OCI-LY7 (cell line): Measurements from ENCODE around the gene CEMIP2. TPM values are rescaled to one million over a fixed set of nuclear protein-coding genes. Genes with fewer than 3 reads are reported as not detected.

Source experiments
- BruUV-seq: library from RNA; stranded (reverse); fragments of 400-500 nt; replicated peaks from 2 replicates; lab custom pipeline; 2021; lab: Mats Ljungman, UMichigan
- CTCF ChIA-PET: fragments of 300-600 bp; sonication (Branson Sonifier 250); formaldehyde crosslinking; loops from one replicate; lab custom pipeline; 2022; ENCODE audit warnings: antibody characterized with exemption; ENCODE audit not compliant: unreplicated experiment; lab: Charles Lee
- POLR2A ChIA-PET: fragments of 300-600 bp; sonication (Branson Sonifier 250); formaldehyde crosslinking; loops from one replicate; lab custom pipeline; 2022; ENCODE audit warnings: antibody characterized with exemption; lab: Charles Lee
- DNase-seq: peaks from one replicate; pipeline ENCODE4 v3.0.0-alpha.2; 2015; ENCODE audit warnings: low spot score
- H2AFZ ChIP-seq: fragments of 200-600 bp; sonication (generic), shearing (Covaris generic); 2 replicates; pipeline ENCODE4 v1.6.1; 2014; ENCODE audit warnings: mild to moderate bottlenecking, antibody characterized with exemption, low read length, moderate library complexity
- H3K27ac ChIP-seq: fragments of 200-600 bp; sonication (generic); 2 replicates; pipeline ENCODE4 v1.5.1; 2014; ENCODE audit warnings: mixed run types, low read depth, mild to moderate bottlenecking, moderate library complexity, low read length, inconsistent platforms; ENCODE audit not compliant: poor library complexity, severe bottlenecking
- H3K36me3 ChIP-seq: fragments of 200-600 bp; sonication (generic); 2 replicates; pipeline ENCODE4 v1.6.1; 2014; ENCODE audit warnings: mild to moderate bottlenecking, antibody characterized with exemption, low read length, moderate library complexity, mixed read lengths; ENCODE audit not compliant: insufficient read depth
- H3K4me1 ChIP-seq: fragments of 200-600 bp; sonication (generic); 2 replicates; pipeline ENCODE4 v1.5.1; 2014; ENCODE audit warnings: mild to moderate bottlenecking, low read length; ENCODE audit not compliant: insufficient read depth, poor library complexity, severe bottlenecking
- H3K4me2 ChIP-seq: fragments of 200-600 bp; sonication (generic); 2 replicates; pipeline ENCODE4 v1.6.1; 2014; ENCODE audit warnings: mild to moderate bottlenecking, low read length
- H3K4me3 ChIP-seq: fragments of 200-600 bp; sonication (generic); 2 replicates; pipeline ENCODE4 v1.5.1; 2014; ENCODE audit warnings: mild to moderate bottlenecking, low read depth, low read length; ENCODE audit not compliant: poor library complexity, severe bottlenecking
- H3K79me2 ChIP-seq: fragments of 200-600 bp; sonication (generic); 2 replicates; pipeline ENCODE4 v1.6.1; 2016; ENCODE audit warnings: low read depth, mild to moderate bottlenecking, low read length, moderate library complexity, mixed read lengths; ENCODE audit not compliant: insufficient read depth
- H3K9me2 ChIP-seq: fragments of 200-600 bp; sonication (generic); 2 replicates; pipeline ENCODE4 v1.6.1; 2016; ENCODE audit warnings: mild to moderate bottlenecking, low read length, mixed read lengths; ENCODE audit not compliant: insufficient read depth
- H3K9me3 ChIP-seq: fragments of 200-600 bp; sonication (generic); 2 replicates; pipeline ENCODE4 v1.6.1; 2014; ENCODE audit warnings: mild to moderate bottlenecking, mixed run types, low read length, mixed read lengths
- H4K20me1 ChIP-seq: fragments of 200-600 bp; sonication (generic); 2 replicates; pipeline ENCODE4 v1.6.1; 2014; ENCODE audit warnings: mild to moderate bottlenecking, antibody characterized with exemption, low read length, moderate library complexity, mixed read lengths; ENCODE audit not compliant: insufficient read depth
- EZH2phosphoT487 ChIP-seq: fragments of 200-600 bp; sonication (generic); IDR thresholded peaks from 2 replicates; pipeline ENCODE4 v1.6.1; 2018; ENCODE audit warnings: low read depth, borderline replicate concordance, mild to moderate bottlenecking, mixed run types, antibody characterized with exemption, low read length, moderate library complexity, mixed read lengths
- intact Hi-C: fragments of 100-400 bp; cut with micrococcal nuclease; formaldehyde crosslinking; loops from one replicate; pipeline ENCODE4 v1.10.0; 2022; ENCODE audit not compliant: unreplicated experiment
- total RNA-seq, 2 experiments: library from RNA; depleted of rRNA in 1 of 2; stranded (reverse); fragments of >200 nt in 1 of 2; shearing (Covaris generic) in 1 of 2; gene quantifications; 2 replicates each; pipeline ENCODE4 v1.2.3, GENCODE V29; 2014 to 2022
- TF ChIP-seq, protein P1 (sequence below): fragments of 200-600 bp; sonication (generic); conservative IDR thresholded peaks from 2 replicates; pipeline ENCODE4 v1.5.1; 2014; ENCODE audit warnings: mild to moderate bottlenecking, antibody characterized with exemption, low read length, moderate library complexity, mixed read lengths

The CEMIP2 gene
- total RNA-seq, 2 experiments from 2014 or later, result 1.8 to 4.8 TPM

DNA sequence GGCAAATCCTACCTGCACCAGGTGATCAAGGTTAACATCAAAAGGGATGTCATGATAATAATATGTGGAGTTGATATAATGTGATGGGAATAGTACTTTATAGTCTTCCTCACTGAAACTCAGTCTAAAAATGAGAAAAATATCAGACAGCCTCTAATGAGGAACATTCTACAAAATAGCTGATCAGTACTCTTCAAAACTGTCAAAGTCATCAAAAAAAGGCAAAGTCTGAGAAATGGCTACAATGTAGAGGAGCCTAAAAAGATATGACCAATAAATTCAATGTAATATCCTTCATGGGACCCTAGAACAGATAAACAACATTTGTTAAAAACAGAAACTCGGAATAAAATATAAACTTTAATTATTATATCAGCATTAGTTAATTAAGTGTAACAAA lies 95.7 kb downstream of the CEMIP2 start:
- no peaks in the 10 kb centered on the region for H3K79me2 ChIP-seq
- H3K4me2 ChIP-seq, result no peak overlapping the region
- H3K9me3 ChIP-seq, result no peaks in the 10 kb centered on the region
- intact Hi-C loops, result no loop called here
- no peak for TF ChIP-seq EZH2phosphoT487
- TF ChIP-seq, protein P1, sequence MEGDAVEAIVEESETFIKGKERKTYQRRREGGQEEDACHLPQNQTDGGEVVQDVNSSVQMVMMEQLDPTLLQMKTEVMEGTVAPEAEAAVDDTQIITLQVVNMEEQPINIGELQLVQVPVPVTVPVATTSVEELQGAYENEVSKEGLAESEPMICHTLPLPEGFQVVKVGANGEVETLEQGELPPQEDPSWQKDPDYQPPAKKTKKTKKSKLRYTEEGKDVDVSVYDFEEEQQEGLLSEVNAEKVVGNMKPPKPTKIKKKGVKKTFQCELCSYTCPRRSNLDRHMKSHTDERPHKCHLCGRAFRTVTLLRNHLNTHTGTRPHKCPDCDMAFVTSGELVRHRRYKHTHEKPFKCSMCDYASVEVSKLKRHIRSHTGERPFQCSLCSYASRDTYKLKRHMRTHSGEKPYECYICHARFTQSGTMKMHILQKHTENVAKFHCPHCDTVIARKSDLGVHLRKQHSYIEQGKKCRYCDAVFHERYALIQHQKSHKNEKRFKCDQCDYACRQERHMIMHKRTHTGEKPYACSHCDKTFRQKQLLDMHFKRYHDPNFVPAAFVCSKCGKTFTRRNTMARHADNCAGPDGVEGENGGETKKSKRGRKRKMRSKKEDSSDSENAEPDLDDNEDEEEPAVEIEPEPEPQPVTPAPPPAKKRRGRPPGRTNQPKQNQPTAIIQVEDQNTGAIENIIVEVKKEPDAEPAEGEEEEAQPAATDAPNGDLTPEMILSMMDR, result no peak
- no peak overlapping the region for H2AFZ ChIP-seq
- CTCF ChIA-PET, result no interaction called here
- BruUV-seq, result no TSS peak
- no peaks in the 10 kb centered on the region for H3K9me2 ChIP-seq
- H3K4me3 ChIP-seq, result no peak overlapping the region
- no peaks in the 10 kb centered on the region for H3K4me1 ChIP-seq
- no peak overlapping the region for H3K27ac ChIP-seq
- H4K20me1 ChIP-seq, result no peaks in the 10 kb centered on the region
- DNase-seq, result no peak
- POLR2A ChIA-PET, result no interaction called here
- H3K36me3 ChIP-seq, result no peaks in the 10 kb centered on the region

DNA sequence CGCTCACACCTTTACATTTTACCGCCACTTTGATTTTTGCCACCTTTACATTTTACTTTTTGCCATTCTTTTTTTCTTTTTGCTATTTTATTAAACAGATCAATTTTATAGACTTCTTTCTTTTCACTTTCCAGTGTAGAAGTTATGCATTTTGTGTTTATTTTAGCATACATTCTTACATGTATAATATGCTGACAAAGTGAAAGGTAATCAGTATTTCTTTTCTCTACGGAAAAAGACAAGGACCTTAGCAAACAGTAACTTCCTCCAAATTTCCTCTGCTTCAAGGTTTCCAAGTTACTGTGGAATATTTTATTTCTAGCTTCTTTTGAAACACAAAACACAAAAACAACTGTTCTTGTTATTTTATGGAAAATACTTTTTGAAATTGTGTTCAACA lies 97.0 kb downstream of the CEMIP2 start:
- intact Hi-C loops, result no loop called here
- H3K27ac ChIP-seq, result no peak overlapping the region
- no peaks in the 10 kb centered on the region for H3K9me2 ChIP-seq
- BruUV-seq, result no TSS peak
- no peaks in the 10 kb centered on the region for H3K79me2 ChIP-seq
- no peak overlapping the region for H2AFZ ChIP-seq
- TF ChIP-seq, protein P1, result no peak
- TF ChIP-seq EZH2phosphoT487, result no peak
- H4K20me1 ChIP-seq, result no peaks in the 10 kb centered on the region
- ChIA-PET CTCF (no interaction called here), POLR2A (no interaction called here)
- H3K36me3 ChIP-seq, result no peaks in the 10 kb centered on the region
- no peak overlapping the region for H3K4me2 ChIP-seq
- no peaks in the 10 kb centered on the region for H3K4me1 ChIP-seq
- no peak for DNase-seq
- H3K9me3 ChIP-seq, result no peaks in the 10 kb centered on the region
- no peak overlapping the region for H3K4me3 ChIP-seq

DNA sequence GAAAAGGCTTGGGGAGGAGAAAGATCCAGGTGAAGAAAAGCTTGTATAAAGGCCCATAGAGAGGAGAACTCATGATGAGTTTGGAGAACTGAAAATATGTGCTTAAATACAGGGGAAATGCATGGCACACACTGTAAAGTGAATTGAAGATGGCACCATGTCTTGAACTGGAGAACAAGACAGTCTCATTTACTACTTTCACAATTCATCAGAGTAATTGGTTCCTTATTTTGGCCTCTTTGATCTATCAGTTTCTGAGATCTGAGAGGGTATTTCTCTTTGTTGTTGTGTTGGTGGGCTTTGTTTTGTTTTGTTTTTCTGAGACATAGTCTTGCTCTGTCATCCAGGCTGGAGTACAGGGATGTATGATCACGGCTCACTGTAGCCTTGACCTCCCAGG lies 98.2 kb downstream of the CEMIP2 start:
- BruUV-seq, result no TSS peak
- Histone ChIP-seq H3K36me3 (no peaks in the 10 kb centered on the region), H3K9me3 (no peaks in the 10 kb centered on the region), H2AFZ (no peak overlapping the region), H4K20me1 (no peaks in the 10 kb centered on the region), H3K79me2 (no peaks in the 10 kb centered on the region), H3K4me2 (no peak overlapping the region), H3K9me2 (no peaks in the 10 kb centered on the region), H3K4me3 (no peak overlapping the region), H3K27ac (no peak overlapping the region), H3K4me1 (no peaks in the 10 kb centered on the region)
- intact Hi-C loops, result no loop called here
- no peak for TF ChIP-seq EZH2phosphoT487
- no peak for DNase-seq
- ChIA-PET POLR2A (no interaction called here), CTCF (no interaction called here)
